GM12878 (cell line): ENCODE data around the gene RTEL1. TPM values are rescaled to one million over a fixed set of nuclear protein-coding genes. Genes with fewer than 3 reads are reported as not detected.

Experiments used
- ATAC-seq: fragments of 200-7000 bp; cut with Tn5 transposase; 3 replicates; pipeline ENCODE4 v1.9.1; 2020; ENCODE audit warnings: mild to moderate bottlenecking, moderate library complexity
- BruUV-seq: library from RNA; stranded (reverse); fragments of 400-500 nt; replicated peaks from 2 replicates; lab custom pipeline; 2021; lab: Mats Ljungman, UMichigan
- CTCF ChIA-PET: fragments of 300-600 bp; sonication (Branson Sonifier 250); formaldehyde crosslinking; extraction: SDS; loops from one replicate; lab custom pipeline; 2021; ENCODE audit warnings: inconsistent platforms; lab: Yijun Ruan, JAX
- POLR2A ChIA-PET: fragments of 350-600 bp; formaldehyde crosslinking; extraction: SDS; loops from one replicate; lab custom pipeline; 2021; ENCODE audit warnings: inconsistent platforms; lab: Charles Lee
- RAD21 ChIA-PET: fragments of 300-600 bp; sonication (Branson Sonifier 250); formaldehyde crosslinking; loops from one replicate; lab custom pipeline; 2023; ENCODE audit warnings: antibody characterized with exemption; ENCODE audit not compliant: unreplicated experiment; lab: Charles Lee
- SMC1A ChIA-PET: fragments of 300-600 bp; sonication (Branson Sonifier 250); formaldehyde crosslinking; loops from one replicate; lab custom pipeline; 2023; ENCODE audit not compliant: unreplicated experiment, uncharacterized antibody; lab: Charles Lee
- DNase-seq: peaks from one replicate; pipeline ENCODE4 v3.0.0-alpha.2; 2011; ENCODE audit warnings: low read depth, low spot score
- FAIRE-seq: peaks from 3 replicates; lab custom pipeline; 2011; peaks lifted over from hg19 to GRCh38; lab: Jason Lieb, UNC
- H2AFZ ChIP-seq: 2 replicates; pipeline ENCODE4 v1.6.0; 2011; ENCODE audit warnings: low read depth, low read length, control low read depth; ENCODE audit not compliant: control insufficient read depth
- H3K27ac ChIP-seq: 2 replicates; pipeline ENCODE4 v1.5.1; 2011; ENCODE audit warnings: control low read depth; ENCODE audit not compliant: control insufficient read depth, insufficient read depth
- H3K27me3 ChIP-seq, 2 experiments: replicated peaks in 1 of 2; 2 replicates each; pipeline versions ENCODE4 v1.6.0 to v1.6.1; 2011; ENCODE audit warnings: low read length in 1 of 2; ENCODE audit not compliant: control insufficient read depth in 2 of 2, insufficient read depth in 2 of 2
- H3K36me3 ChIP-seq, 2 experiments: 2 replicates each; pipeline ENCODE4 v1.5.1; 2011; ENCODE audit warnings: low read length in 1 of 2; ENCODE audit not compliant: control insufficient read depth in 2 of 2, insufficient read depth in 2 of 2
- H3K4me1 ChIP-seq: 2 replicates; pipeline ENCODE4 v1.6.1; 2011; ENCODE audit warnings: mild to moderate bottlenecking, low read length, moderate library complexity, mixed read lengths; ENCODE audit not compliant: control insufficient read depth, insufficient read depth
- H3K4me2 ChIP-seq: 2 replicates; pipeline ENCODE4 v1.6.0; 2011; ENCODE audit warnings: control low read depth; ENCODE audit not compliant: control insufficient read depth, insufficient read depth
- H3K4me3 ChIP-seq: fragments of 200-600 bp; sonication (generic); 2 replicates; pipeline ENCODE4 v1.5.1; 2016
- H3K79me2 ChIP-seq: 2 replicates; pipeline ENCODE4 v1.6.0; 2011; ENCODE audit warnings: low read length; ENCODE audit not compliant: control insufficient read depth, insufficient read depth
- H3K9ac ChIP-seq: 2 replicates; pipeline ENCODE4 v1.8.0; 2011; ENCODE audit warnings: low read length, control low read depth, mixed read lengths; ENCODE audit not compliant: control insufficient read depth, insufficient read depth
- H3K9me3 ChIP-seq: replicated peaks from 3 replicates; pipeline ENCODE4 v1.5.1; 2011; ENCODE audit warnings: mild to moderate bottlenecking, low read length; ENCODE audit not compliant: control insufficient read depth, insufficient read depth
- H4K20me1 ChIP-seq: 2 replicates; pipeline ENCODE4 v1.6.0; 2011; ENCODE audit not compliant: control insufficient read depth, insufficient read depth
- ATF7 ChIP-seq: fragments of 450-650 bp; IDR thresholded peaks from 2 replicates; pipeline ENCODE4 v1.6.1; 2016; ENCODE audit warnings: low read depth, mild to moderate bottlenecking
- EGR1 ChIP-seq, 2 experiments: IDR thresholded peaks; 1 replicate in 1 of 2; 2 replicates in 1 of 2; pipeline ENCODE4 v1.6.1; 2011 to 2012; ENCODE audit warnings: low read depth in 2 of 2, low read length in 2 of 2, borderline replicate concordance in 1 of 2, mild to moderate bottlenecking in 1 of 2, moderate library complexity in 1 of 2
- MYB ChIP-seq: fragments of 150-350 bp; IDR thresholded peaks from 2 replicates; pipeline ENCODE4 v1.6.1; 2014; ENCODE audit warnings: mild to moderate bottlenecking, low read depth, low read length, borderline replicate concordance
- NBN ChIP-seq: fragments of 450-650 bp; IDR thresholded peaks from 2 replicates; pipeline ENCODE4 v1.6.1; 2016
- NR2C2 ChIP-seq: IDR thresholded peaks from 2 replicates; pipeline ENCODE4 v1.6.1; 2011; ENCODE audit warnings: borderline replicate concordance, low read depth; ENCODE audit not compliant: control insufficient read depth, insufficient read length
- NRF1 ChIP-seq: conservative IDR thresholded peaks from 2 replicates; pipeline ENCODE4 v1.6.1; 2011; ENCODE audit warnings: mild to moderate bottlenecking, low read depth, low read length, improper control_type of control experiment
- STAT1 ChIP-seq: fragments of 450-650 bp; conservative IDR thresholded peaks from 2 replicates; pipeline ENCODE4 v1.6.1; 2014; ENCODE audit warnings: antibody characterized with exemption, mild to moderate bottlenecking
- STAT3 ChIP-seq: IDR thresholded peaks from 2 replicates; pipeline ENCODE4 v1.6.1; 2011; ENCODE audit warnings: low read depth, low read length, improper control_type of control experiment
- TCF12 ChIP-seq: IDR thresholded peaks from 2 replicates; pipeline ENCODE4 v1.6.1; 2011; ENCODE audit warnings: low read depth, mild to moderate bottlenecking, low read length
- WGBS: methylation state at CpG from one replicate; pipeline ENCODE4 v1.1.6; 2016; ENCODE audit warnings: low lambda C conversion rate; ENCODE audit not compliant: insufficient replicate concordance, insufficient coverage; ENCODE audit errors: missing lambda C conversion rate; 5-methylcytosine and 5-hydroxymethylcytosine counted together
- in situ Hi-C: fragments of 300-500 bp; cut with MboI; formaldehyde crosslinking; loops from 9 replicates; pipeline ENCODE4 v1.14.3; 2018; ENCODE audit warnings: mixed read lengths
- intact Hi-C: fragments of 100-400 bp; cut with micrococcal nuclease; formaldehyde crosslinking; loops from one replicate; pipeline ENCODE4 v1.14.2; 2022; ENCODE audit not compliant: unreplicated experiment
- polyA plus RNA-seq, 11 experiments: library from polyadenylated mRNA; depleted of rRNA in 4 of 11; unstranded in 6 of 11; stranded (reverse) in 5 of 11; fragments of >200 nt; fragmentation: Nextera tagmentation in 4 of 11; fragmentation: Illumina TruSeq in 1 of 11; extraction: Ambion mirVana in 4 of 11; extraction: Trizol in 1 of 11; gene quantifications; 1 replicate in 1 of 11; 2 replicates in 10 of 11; pipeline versions ENCODE4 v1.2.1 to v1.2.3, GENCODE V29; 2011 to 2016; ENCODE audit warnings: inconsistent platforms in 2 of 11, missing spikeins in 2 of 11, low read depth in 1 of 11
- total RNA-seq, 4 experiments: library from RNA; depleted of rRNA in 3 of 4; stranded (reverse); fragments of >200 nt in 3 of 4; fragmentation: Illumina TruSeq in 1 of 4; extraction: Trizol in 1 of 4; gene quantifications; 2 replicates each; pipeline versions ENCODE4 v1.2.1 to v1.2.3, GENCODE V29; 2013 to 2021
- TF ChIP-seq, protein P1 (sequence below): fragments of 450-650 bp; IDR thresholded peaks from 2 replicates; pipeline ENCODE4 v1.6.1; 2017; ENCODE audit warnings: mild to moderate bottlenecking
- TF ChIP-seq, protein P2 (sequence below): fragments of 450-650 bp; formaldehyde crosslinking; IDR thresholded peaks from 2 replicates; pipeline ENCODE4 v1.4.0; 2022; ENCODE audit warnings: mild to moderate bottlenecking, moderate library complexity
- TF ChIP-seq, protein P3 (sequence below): IDR thresholded peaks from 2 replicates; pipeline ENCODE4 v1.6.1; 2012; ENCODE audit warnings: low read depth, low read length, improper control_type of control experiment

RTEL1 gene
- total and polyA plus RNA-seq, 10 of the 15 experiments (the other 5 are each of a cell fraction or from before 2014, with no cell fraction given): 0.40 to 37.2 (median 15.6) TPM; not detected in 1

DNA sequence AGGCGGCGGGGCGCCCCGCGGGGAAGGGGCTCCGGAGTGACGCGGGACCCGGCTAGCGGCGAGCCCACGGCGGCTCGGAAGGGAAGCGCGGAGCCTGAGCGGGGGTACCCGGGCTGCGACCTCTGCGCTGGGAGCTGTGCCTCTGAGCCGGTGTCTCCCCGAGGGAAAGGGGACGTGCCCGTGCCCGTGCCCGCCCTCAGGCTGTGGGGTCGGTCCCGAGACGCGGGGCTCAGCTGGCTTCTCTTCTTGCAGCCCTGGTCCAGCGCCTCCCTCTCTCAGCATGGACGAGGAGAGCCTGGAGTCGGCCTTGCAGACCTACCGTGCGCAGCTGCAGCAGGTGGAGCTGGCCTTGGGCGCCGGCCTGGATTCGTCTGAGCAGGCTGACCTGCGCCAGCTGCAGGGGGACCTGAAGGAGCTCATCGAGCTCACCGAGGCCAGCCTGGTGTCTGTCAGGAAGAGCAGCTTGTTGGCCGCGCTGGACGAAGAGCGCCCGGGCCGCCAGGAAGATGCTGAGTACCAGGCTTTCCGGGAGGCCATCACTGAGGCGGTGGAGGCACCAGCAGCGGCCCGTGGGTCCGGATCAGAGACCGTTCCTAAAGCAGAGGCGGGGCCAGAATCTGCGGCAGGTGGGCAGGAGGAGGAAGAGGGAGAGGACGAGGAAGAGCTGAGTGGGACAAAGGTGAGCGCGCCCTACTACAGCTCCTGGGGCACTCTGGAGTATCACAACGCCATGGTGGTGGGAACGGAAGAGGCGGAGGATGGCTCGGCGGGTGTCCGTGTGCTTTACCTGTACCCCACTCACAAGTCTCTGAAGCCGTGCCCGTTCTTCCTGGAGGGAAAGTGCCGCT, 50.4 kb downstream of the RTEL1 start (continued):
- TF ChIP-seq, protein P1, sequence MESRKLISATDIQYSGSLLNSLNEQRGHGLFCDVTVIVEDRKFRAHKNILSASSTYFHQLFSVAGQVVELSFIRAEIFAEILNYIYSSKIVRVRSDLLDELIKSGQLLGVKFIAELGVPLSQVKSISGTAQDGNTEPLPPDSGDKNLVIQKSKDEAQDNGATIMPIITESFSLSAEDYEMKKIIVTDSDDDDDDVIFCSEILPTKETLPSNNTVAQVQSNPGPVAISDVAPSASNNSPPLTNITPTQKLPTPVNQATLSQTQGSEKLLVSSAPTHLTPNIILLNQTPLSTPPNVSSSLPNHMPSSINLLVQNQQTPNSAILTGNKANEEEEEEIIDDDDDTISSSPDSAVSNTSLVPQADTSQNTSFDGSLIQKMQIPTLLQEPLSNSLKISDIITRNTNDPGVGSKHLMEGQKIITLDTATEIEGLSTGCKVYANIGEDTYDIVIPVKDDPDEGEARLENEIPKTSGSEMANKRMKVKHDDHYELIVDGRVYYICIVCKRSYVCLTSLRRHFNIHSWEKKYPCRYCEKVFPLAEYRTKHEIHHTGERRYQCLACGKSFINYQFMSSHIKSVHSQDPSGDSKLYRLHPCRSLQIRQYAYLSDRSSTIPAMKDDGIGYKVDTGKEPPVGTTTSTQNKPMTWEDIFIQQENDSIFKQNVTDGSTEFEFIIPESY: no peak
- no peak for TF ChIP-seq MYB

DNA sequence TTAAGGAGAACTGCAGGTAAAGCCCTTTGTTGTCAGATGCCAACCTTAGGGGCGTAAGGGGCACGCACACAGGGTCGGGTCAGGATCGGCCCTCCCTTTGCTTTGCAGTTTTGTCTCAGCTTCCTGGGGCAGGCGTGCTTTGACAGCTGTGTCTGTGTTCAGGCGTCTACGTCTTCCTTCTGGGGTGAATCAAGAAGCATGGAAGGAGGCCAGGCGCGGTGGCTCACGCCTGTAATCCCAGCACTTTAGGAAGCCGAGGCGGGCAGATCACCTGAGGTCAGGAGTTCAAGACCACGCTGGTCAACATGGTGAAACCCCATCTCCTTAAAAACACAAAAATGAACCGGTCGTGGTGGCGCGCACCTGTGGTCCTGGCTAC, 51.0 kb downstream of the RTEL1 start:
- no peak for FAIRE-seq
- Histone ChIP-seq H3K4me3 (peak overlapping the region; percentile 89), H3K9ac (no peak overlapping the region), H3K4me1 (peaks cover 12% of the 10 kb centered on the region), H3K9me3 (peaks cover 10% of the 10 kb centered on the region; the same call in 2 of the 3 replicates), H3K36me3 (peaks cover 5 to 30% of the 10 kb centered on the region in 2 experiments), H3K79me2 (peaks cover 50% of the 10 kb centered on the region), H4K20me1 (no peaks in the 10 kb centered on the region), H3K27me3 (no peaks in the 10 kb centered on the region), H2AFZ (no peak overlapping the region), H3K4me2 (peak overlapping the region; percentile 72), H3K27ac (no peak overlapping the region; the same call in 1 of the 2 replicates)
- in situ Hi-C loops: loop anchor here (5.0 kb wide), 1 partner anchor 148 kb away; no protein-coding TSS in a partner anchor
- no TSS peak for BruUV-seq
- ChIA-PET CTCF (interaction anchor here (0.9 to 3.3 kb wide), 3 partner anchors 28 to 265 kb away, joined by 3 to 28 read pairs (median 4); partner anchors contain the start of gene LIME1), SMC1A (interaction anchor here (0.5 to 2.6 kb wide), 2 partner anchors 28 to 246 kb away, joined by 3 to 14 read pairs; partner anchors contain the start of gene LIME1), POLR2A (interaction anchor here (1.0 kb wide), 1 partner anchor 187 kb away, joined by 3 read pairs; no protein-coding TSS in a partner anchor), RAD21 (interaction anchor here (0.6 to 2.4 kb wide), 5 partner anchors 19 to 352 kb away, joined by 3 to 32 read pairs (median 7); partner anchors contain the start of genes LIME1, PTK6 and SLC2A4RG)
- no peak for DNase-seq
- intact Hi-C loops: no loop called here
- no peak for ATAC-seq
- 98% methylated on average over 17 of the region's 17 CpGs for whole genome bisulfite sequencing
- no peak for TF ChIP-seq NRF1
- no peak for TF ChIP-seq STAT3
- no peak for TF ChIP-seq EGR1 (IDR thresholded peaks at IDR 0.05; ENCODE audit: borderline replicate concordance in 1 of 2, low read depth in 2 of 2, low read length in 2 of 2)
- TF ChIP-seq STAT1: no peak
- TF ChIP-seq MYB: no peak
- TF ChIP-seq, protein P2, sequence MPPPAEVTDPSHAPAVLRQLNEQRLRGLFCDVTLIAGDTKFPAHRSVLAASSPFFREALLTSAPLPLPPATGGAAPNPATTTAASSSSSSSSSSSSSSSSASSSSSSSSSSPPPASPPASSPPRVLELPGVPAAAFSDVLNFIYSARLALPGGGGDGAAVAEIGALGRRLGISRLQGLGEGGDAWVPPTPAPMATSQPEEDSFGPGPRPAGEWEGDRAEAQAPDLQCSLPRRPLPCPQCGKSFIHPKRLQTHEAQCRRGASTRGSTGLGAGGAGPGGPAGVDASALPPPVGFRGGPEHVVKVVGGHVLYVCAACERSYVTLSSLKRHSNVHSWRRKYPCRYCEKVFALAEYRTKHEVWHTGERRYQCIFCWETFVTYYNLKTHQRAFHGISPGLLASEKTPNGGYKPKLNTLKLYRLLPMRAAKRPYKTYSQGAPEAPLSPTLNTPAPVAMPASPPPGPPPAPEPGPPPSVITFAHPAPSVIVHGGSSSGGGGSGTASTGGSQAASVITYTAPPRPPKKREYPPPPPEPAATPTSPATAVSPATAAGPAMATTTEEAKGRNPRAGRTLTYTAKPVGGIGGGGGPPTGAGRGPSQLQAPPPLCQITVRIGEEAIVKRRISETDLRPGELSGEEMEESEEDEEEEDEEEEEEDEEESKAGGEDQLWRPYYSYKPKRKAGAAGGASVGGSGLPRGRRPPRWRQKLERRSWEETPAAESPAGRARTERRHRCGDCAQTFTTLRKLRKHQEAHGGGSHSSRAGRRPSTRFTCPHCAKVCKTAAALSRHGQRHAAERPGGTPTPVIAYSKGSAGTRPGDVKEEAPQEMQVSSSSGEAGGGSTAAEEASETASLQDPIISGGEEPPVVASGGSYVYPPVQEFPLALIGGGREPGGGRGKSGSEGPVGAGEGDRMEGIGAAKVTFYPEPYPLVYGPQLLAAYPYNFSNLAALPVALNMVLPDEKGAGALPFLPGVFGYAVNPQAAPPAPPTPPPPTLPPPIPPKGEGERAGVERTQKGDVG: no peak
- TF ChIP-seq NBN: no peak
- no peak for TF ChIP-seq ATF7
- TF ChIP-seq TCF12: no peak
- TF ChIP-seq, protein P3, sequence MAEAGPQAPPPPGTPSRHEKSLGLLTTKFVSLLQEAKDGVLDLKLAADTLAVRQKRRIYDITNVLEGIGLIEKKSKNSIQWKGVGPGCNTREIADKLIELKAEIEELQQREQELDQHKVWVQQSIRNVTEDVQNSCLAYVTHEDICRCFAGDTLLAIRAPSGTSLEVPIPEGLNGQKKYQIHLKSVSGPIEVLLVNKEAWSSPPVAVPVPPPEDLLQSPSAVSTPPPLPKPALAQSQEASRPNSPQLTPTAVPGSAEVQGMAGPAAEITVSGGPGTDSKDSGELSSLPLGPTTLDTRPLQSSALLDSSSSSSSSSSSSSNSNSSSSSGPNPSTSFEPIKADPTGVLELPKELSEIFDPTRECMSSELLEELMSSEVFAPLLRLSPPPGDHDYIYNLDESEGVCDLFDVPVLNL: no peak
- no peak for TF ChIP-seq NR2C2
